Stimulated activated CD4-positive, alpha-beta T cell treated with anti-CD3 and anti-CD28 coated beads, Interleukin-15, amount 100 ng/mL, for 1 hour (primary cell): ENCODE measurements around the gene CBFB.
"Not testable (repeated sequence)": the region's sequence is repeated elsewhere in the genome, so short reads cannot be mapped to it uniquely, and the experiment has no call there.

ENCODE experiments used
- DNase-seq, 2 donors: peaks; one replicate each; pipeline ENCODE4 v3.0.0-alpha.2; 2020; ENCODE audit warnings: low read depth in 1 of 2, low spot score in 1 of 2

The CBFB gene

DNA sequence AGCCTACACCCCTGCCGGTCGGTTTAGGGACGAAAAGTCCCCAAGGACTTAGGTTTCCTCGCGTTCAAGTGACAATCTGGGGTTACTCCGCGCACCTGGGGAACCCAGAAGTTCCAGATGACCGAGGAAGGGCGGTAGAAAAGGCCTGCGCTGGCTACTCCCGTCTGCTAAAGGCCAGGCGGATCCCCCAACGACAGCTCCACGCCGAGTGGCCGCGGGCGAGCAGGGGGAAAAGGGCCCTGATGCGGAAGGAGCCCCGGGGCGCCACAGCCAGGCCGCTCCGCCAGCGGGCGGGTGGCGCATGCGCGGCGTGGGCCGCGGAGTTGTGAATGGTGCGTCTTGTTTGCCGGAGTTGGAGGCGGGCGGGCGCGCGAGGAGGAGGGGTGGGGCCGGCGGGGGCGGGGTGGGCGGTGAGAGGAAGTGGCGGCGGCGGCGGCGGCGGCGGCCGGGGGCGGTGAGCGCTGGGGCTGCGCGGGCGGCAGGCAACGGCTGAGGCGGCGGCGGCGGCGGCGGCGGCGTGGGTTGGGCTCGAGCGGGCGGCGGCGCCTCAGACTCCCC is at the start of gene CBFB:
CBFB (plus strand) TSS at position 454 of the 558 bp plus-strand sequence. CDS start 259 bp downstream, outside the sequence.
- DNase-seq: peak; percentile 89 to 92

DNA sequence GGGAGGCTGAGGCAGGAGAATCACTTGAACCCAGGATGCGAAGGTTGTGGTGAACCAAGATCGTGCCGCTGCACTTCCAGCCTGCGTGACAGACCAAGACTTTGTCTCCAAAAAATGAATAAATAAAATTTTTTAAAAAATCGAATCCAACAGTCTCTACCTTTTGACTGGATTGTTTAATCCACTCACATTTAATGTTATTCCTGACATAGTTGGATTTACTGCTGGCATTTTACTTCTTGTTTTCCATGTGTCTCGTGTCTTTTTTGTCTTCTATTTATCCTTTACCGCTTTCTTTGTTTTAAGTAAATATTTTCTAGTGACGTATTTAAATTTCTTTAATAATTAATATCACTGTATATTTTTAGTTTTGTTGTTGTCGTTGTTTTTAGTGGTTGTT is 45.9 kb upstream of the CBFB start:
- DNase-seq: no peak

- peak; percentile 27 to 31 for DNase-seq
Observed at GRCh38 chr16:66984892-66985311, 44.0 kb upstream of the CBFB start.

GRCh38 chr16:66986559-66986958 is 42.4 kb upstream of the CBFB start:
- DNase-seq: no peak

DNA sequence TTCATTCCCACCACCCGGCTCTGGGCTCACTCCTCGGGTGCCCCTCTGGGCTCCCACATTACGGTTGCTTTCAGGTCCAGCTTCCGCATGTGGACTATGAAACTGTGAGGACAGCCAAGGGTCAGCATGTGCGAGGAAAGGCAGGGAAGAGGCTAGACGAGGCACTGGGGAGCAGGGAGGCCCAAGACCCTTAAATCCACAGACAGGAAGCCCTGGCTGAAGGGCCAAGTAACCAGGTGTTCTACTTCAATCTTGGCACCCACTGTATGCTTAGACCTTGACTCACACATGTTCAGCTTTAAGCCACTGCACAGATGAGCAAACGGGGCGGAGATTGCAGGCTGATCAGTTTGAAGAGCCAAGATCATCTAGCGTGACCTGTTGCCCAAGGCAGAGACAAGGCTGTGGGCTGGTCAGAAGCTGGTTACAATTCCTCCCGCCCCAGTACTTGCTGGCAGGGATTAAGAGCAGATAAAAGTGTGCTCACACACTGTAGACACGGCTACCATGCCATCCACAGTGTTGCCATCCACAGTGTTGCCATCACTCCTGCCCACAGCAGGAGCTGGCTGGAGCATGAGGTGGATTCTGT is 40.7 kb upstream of the CBFB start, which contains the start of gene CES4A:
CES4A (plus strand) TSS at position 393 of the 592 bp plus-strand sequence; CDS start at position 577, 184 bp downstream.
- no peak for DNase-seq

DNA sequence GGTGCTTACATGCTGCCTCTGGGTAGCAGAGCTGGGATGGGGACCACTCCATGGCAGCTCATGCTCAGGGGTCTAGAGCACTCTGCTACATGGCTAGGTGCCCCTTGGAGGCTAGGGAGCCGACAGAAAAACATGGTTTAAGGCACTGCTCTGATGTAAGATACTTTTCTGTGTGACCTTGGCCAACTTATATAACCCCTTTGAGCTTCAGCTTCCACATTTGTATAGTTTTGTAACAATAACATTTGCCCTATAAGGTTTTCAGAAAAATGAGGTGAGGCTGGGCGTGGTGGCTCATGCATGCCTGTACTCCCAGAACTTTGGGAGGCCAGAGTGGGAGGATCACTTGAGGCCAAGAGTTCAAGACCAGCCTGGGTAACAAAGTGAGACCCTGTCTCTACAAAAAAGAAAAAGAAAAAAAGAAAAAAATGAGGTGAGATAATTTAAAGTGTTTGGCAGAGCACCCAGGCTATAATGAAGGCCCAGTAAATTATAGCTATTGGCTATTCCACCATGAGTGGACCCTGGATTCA is 37.3 kb upstream of the CBFB start:
- no peak for DNase-seq

DNA sequence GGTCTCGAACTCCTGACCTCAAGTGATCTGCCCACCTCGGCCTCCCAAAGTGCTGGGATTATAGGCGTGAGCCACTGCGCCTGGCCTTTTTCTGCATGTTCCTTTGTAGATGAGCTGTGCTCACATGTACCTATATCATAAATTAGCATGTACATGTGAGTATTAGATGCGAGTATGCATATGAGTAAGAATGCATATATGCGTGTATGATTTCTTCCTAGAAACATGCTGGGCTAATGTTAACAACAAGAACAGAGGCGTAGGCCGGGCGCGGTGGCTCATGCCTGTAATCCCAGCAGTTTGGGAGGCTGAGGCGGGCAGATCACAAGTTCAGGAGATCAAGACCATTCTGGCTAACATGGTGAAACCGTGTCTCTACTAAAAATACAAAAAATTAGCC is 35.4 kb upstream of the CBFB start:
- not testable (repeated sequence) for DNase-seq

GRCh38 chr16:66996324-66996982 is 32.5 kb upstream of the CBFB start:
- DNase-seq: no peak

DNA sequence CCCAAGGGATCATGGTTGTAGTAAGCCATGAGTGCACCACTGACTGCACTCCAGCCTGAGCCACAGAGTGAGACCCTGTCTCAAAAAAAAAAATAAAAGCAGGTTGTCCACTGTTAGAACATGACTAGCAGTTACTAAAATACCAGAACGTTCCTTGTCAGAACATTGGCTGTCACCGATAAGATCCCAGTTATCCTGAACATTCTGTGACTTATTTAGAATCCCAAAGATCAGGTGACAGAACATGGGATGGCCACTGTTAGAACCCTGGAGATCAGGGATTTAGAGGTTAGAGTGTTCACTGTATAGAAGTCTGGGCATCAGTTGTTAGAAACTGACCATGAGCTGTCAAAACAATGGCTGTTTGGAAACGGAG is 32.0 kb upstream of the CBFB start:
- DNase-seq: no peak

GRCh38 chr16:67000384-67001351 is 28.3 kb upstream of the CBFB start:
- DNase-seq: peak; percentile 22 to 45

DNA sequence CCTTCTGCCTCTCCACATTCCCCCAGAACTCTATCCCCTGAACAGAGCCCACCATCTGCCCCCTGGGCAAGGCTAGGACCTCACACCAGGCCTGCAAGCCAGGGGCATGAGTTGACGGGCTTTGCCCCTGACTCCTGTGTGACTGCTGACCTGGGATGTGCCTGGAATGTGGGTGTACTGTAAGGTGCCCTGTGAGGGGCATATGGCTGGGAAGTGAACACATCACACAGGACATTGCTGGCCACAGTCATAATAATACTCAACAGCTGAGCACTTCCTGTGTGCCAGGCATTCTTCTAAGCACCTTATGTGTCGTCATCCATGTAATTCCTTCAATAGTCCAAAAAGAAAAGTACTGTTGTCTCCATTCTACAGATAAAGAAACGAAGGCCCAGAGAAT is 27.2 kb upstream of the CBFB start:
- no peak for DNase-seq

DNA sequence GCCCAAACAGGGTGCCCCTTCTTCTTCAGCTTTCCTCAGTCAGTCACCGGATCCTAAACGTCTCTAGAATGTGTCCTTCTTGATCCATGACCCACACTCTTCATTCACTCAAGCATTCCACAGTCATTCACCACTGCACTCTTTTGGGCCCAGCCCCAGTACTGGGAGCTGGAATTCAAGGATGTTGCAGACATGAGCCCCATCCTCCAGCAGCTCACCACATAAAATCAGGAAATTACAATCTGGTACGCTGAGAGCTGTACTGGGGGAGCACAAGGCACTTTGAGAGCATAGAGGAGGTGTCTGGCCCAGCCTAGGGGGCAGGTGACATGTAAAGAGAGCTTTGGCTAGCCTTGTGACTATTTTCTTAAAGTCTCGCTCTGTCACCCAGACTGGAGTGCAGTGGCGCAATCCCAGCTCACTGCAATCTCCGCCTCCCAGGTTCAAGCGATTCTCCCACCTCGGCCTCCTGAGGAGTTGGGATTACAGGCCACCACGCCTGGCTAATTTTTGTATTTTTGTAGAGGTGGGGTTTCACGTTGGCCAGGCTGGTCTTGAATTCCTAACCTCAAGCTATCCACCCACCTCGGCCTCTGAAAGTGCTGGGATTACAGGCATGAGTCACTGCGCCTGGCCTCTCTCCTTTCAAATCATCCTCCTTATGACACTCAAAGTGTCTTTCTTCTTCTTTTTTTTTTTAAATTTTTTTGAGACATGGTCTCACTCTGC is 21.9 kb upstream of the CBFB start:
- no peak for DNase-seq

DNA sequence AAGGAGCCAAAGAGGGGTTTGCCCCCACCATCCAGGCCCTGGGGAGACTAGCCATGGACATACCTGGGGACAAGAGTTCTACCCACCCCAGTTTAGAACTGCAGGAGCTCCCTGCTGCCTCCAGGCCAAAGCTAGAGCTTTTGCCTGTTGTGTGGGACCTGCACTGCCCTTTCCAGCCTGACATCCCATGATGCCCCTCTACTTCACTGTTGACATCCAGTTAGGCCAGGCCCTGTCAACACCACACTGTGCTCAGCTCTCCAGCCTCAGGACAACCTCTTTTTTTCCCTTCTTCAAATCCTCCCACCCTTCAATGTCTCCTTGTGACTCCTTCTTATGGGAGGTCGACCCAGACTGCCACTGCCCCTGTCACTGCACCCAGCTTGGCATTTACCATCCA is 19.8 kb upstream of the CBFB start:
- no peak for DNase-seq

GRCh38 chr16:67011274-67011673 is 17.7 kb upstream of the CBFB start:
- DNase-seq: no peak

- no peak for DNase-seq
Observed at GRCh38 chr16:67013233-67013822, 15.6 kb upstream of the CBFB start.

DNA sequence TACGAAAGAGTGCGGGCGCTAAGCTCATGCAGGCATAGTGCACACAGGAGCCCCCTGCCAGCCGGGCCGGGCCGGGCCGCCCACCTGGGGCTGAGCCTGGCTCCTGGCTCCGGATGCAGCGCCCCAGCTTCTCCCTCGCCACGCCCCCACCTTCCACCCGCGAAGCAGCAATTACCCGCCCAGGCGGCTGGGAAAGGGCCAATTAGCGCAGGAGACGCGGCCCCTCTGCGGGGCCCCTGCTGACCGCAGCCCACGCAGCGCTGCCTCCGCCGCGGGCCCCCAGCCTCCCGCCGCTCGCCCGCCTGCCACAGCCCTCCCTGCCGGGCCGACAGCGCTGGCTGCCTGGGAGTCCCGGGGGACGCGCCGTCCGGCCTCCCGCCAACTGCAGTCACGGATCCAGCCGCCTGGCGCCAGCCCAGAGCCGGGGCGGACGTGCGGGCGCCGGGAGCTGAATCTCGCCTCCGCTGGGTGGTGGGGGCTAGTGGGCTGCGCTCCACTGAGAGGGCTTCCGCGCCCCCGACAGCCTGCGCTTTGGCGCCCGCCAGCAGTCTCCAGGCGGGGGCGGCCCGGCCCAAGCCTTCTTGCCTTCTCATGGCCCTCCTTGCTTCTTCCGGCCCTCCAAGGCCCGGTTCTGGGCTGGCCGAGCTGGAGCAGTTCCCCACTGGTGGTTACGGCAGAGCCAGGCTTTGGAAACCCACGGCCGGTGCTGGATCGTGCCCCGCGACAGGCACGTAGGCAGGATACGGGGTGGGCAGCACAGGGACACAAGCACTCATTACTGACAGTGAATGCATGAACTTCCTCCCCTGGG is 14.9 kb upstream of the CBFB start:
- peak; percentile 44 to 54 for DNase-seq

DNA sequence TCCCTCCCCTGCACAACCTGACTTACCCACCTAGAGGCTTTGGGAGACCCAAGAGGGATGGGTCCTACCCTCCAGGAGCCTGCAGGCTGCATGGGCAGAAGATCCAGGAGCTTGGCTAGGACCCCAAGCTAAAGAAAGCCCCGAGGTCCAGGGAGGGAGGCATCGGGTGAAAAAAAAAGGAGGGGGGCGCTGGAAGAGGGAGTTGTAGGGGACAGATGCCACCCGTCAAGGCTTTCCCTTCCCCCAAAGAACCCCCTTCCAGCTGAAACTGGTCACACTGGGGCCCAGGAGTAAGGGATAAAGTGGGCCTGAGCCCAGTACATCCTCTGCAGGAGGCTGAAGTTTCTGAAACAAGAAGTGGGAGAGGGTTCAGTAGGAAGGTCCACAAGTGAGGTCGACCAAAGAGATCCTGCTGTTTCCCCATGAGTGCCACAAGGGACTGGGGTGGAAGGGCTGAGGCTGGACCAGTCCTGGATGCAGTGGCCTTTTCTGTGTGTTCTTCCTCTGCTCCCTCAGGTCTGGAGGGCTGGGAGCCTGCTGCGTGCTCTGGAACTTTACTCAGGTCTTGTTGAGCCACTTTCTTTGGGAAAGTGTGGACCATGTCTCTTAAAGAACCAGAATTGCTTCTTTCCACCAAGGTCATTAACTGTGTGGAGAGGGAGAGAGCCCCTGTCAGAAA is 14.2 kb upstream of the CBFB start:
- no peak for DNase-seq

- DNase-seq: no peak
Observed at GRCh38 chr16:67015313-67015731, 13.6 kb upstream of the CBFB start.

DNA sequence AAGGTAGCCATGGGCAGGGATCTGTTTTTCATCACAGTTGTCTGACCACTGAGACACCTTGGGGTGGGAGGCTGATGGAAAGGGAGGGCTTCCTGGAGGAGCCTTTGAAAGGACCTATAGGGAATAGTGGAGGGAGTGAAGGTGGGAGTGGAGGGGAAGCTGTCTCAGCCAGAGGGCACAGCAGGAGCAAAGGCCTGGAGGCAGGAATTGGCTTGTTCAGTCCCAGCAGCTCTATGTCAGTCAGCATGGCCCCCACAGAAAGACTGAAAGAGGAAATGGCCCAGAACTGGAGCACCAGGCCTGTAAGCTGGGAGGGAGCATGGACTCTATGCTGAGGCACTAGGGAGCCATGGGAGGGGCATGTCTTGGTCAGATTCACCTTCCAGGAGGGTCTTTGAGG is 12.8 kb upstream of the CBFB start:
- no peak for DNase-seq
